HEK293 (cell line): ENCODE data around the gene ABHD15.
A peak's percentile ranks its signal among the peaks of the same experiment; 100 is the strongest.

Experiments
- GLI2 ChIP-seq: fragments of 450-650 bp; formaldehyde crosslinking; IDR thresholded peaks from 2 replicates; pipeline ENCODE4; 2017; ENCODE audit warnings: missing biosample characterization, missing genetic modification characterization, low read depth, borderline replicate concordance
- GLI4 ChIP-seq: fragments of 450-650 bp; formaldehyde crosslinking; IDR thresholded peaks from 2 replicates; pipeline ENCODE4 v1.5.1; 2016; ENCODE audit warnings: missing biosample characterization, missing genetic modification characterization
- HOXA7 ChIP-seq: sonication (generic); formaldehyde crosslinking; IDR thresholded peaks from 2 replicates; pipeline ENCODE4 v1.8.1; 2022; ENCODE audit warnings: missing genetic modification reagents, borderline replicate concordance
- KLF8 ChIP-seq: fragments of 450-650 bp; formaldehyde crosslinking; IDR thresholded peaks from 2 replicates; pipeline ENCODE4 v1.5.1; 2016; ENCODE audit warnings: missing biosample characterization, missing genetic modification characterization
- MYNN ChIP-seq: fragments of 450-650 bp; formaldehyde crosslinking; IDR thresholded peaks from 2 replicates; pipeline ENCODE4 v1.5.1; 2016; ENCODE audit warnings: missing biosample characterization, missing genetic modification characterization, borderline replicate concordance
- REST ChIP-seq: fragments of 450-650 bp; formaldehyde crosslinking; IDR thresholded peaks from 2 replicates; pipeline ENCODE4 v1.5.1; 2016; ENCODE audit warnings: missing biosample characterization, missing genetic modification characterization
- SETDB1 ChIP-seq: IDR thresholded peaks from one replicate; pipeline ENCODE4 v1.6.1; 2017; ENCODE audit warnings: mild to moderate bottlenecking, low read length, moderate library complexity, mixed read lengths; ENCODE audit not compliant: insufficient read length
- SP7 ChIP-seq: fragments of 450-650 bp; formaldehyde crosslinking; IDR thresholded peaks from 2 replicates; pipeline ENCODE4 v1.5.1; 2016; ENCODE audit warnings: missing biosample characterization, missing genetic modification characterization
- WT1 ChIP-seq: fragments of 450-650 bp; formaldehyde crosslinking; IDR thresholded peaks from 2 replicates; pipeline ENCODE4 v1.5.1; 2016; ENCODE audit warnings: missing biosample characterization, missing genetic modification characterization
- ZBTB48 ChIP-seq: fragments of 450-650 bp; formaldehyde crosslinking; IDR thresholded peaks from 2 replicates; pipeline ENCODE4 v1.5.1; 2016; ENCODE audit warnings: missing biosample characterization, missing genetic modification characterization
- ZFP37 ChIP-seq: fragments of 450-650 bp; formaldehyde crosslinking; IDR thresholded peaks from 2 replicates; pipeline ENCODE4 v1.5.1; 2016; ENCODE audit warnings: missing biosample characterization, missing genetic modification characterization
- ZNF114 ChIP-seq: fragments of 450-650 bp; formaldehyde crosslinking; IDR thresholded peaks from 2 replicates; pipeline ENCODE4 v1.5.0; 2017; ENCODE audit warnings: missing biosample characterization, missing genetic modification characterization
- ZNF169 ChIP-seq: fragments of 450-650 bp; formaldehyde crosslinking; IDR thresholded peaks from 2 replicates; pipeline ENCODE4 v1.5.1; 2016; ENCODE audit warnings: missing biosample characterization, missing genetic modification characterization
- ZNF175 ChIP-seq: fragments of 450-650 bp; formaldehyde crosslinking; IDR thresholded peaks from 2 replicates; pipeline ENCODE4 v1.5.1; 2016; ENCODE audit warnings: missing biosample characterization, missing genetic modification characterization
- ZNF214 ChIP-seq: fragments of 450-650 bp; formaldehyde crosslinking; IDR thresholded peaks from 2 replicates; pipeline ENCODE4 v1.5.1; 2017; ENCODE audit warnings: missing biosample characterization, mild to moderate bottlenecking, missing genetic modification characterization, borderline replicate concordance
- ZNF274 ChIP-seq, 2 experiments: fragments of 200-500 bp in 1 of 2; fragments of 450-650 bp in 1 of 2; sonication (Bioruptor generic) in 1 of 2; formaldehyde crosslinking in 1 of 2; IDR thresholded peaks; 2 replicates each; pipeline versions ENCODE4 v1.5.1 to v1.6.1; 2014 to 2016; ENCODE audit warnings: borderline replicate concordance in 1 of 2, inconsistent platforms in 1 of 2, low read length in 1 of 2, missing biosample characterization in 1 of 2, missing genetic modification characterization in 1 of 2
- ZNF394 ChIP-seq: fragments of 450-650 bp; formaldehyde crosslinking; IDR thresholded peaks from 2 replicates; pipeline ENCODE4 v1.5.1; 2016; ENCODE audit warnings: missing biosample characterization, missing genetic modification characterization, mild to moderate bottlenecking, moderate library complexity, borderline replicate concordance
- ZNF404 ChIP-seq: fragments of 450-650 bp; formaldehyde crosslinking; IDR thresholded peaks from 2 replicates; pipeline ENCODE4 v1.5.1; 2017; ENCODE audit warnings: missing biosample characterization, missing genetic modification characterization
- ZNF426 ChIP-seq: fragments of 450-650 bp; formaldehyde crosslinking; IDR thresholded peaks from 2 replicates; pipeline ENCODE4 v1.5.1; 2017; ENCODE audit warnings: missing biosample characterization, missing genetic modification characterization, mild to moderate bottlenecking, inconsistent platforms, moderate library complexity
- ZNF48 ChIP-seq: fragments of 450-650 bp; formaldehyde crosslinking; IDR thresholded peaks from 2 replicates; pipeline ENCODE4 v1.5.1; 2016; ENCODE audit warnings: missing biosample characterization, missing genetic modification characterization
- ZNF501 ChIP-seq: fragments of 450-650 bp; formaldehyde crosslinking; IDR thresholded peaks from 2 replicates; pipeline ENCODE4 v1.5.1; 2016; ENCODE audit warnings: missing biosample characterization, missing genetic modification characterization
- ZNF514 ChIP-seq: fragments of 450-650 bp; formaldehyde crosslinking; IDR thresholded peaks from 2 replicates; pipeline ENCODE4 v1.5.1; 2016; ENCODE audit warnings: missing biosample characterization, missing genetic modification characterization
- ZNF561 ChIP-seq: fragments of 450-650 bp; IDR thresholded peaks from 2 replicates; pipeline ENCODE4 v1.5.1; 2018; ENCODE audit warnings: missing biosample characterization, missing genetic modification characterization, borderline replicate concordance
- ZNF624 ChIP-seq: fragments of 450-650 bp; formaldehyde crosslinking; IDR thresholded peaks from 2 replicates; pipeline ENCODE4 v1.5.1; 2017; ENCODE audit warnings: missing biosample characterization, missing genetic modification characterization
- ZNF645 ChIP-seq: fragments of 450-650 bp; formaldehyde crosslinking; IDR thresholded peaks from 2 replicates; pipeline ENCODE4; 2016; ENCODE audit warnings: missing biosample characterization, missing genetic modification characterization
- ZNF677 ChIP-seq: fragments of 450-650 bp; IDR thresholded peaks from 2 replicates; pipeline ENCODE4 v1.5.0; 2018; ENCODE audit warnings: missing biosample characterization, mild to moderate bottlenecking, missing genetic modification characterization, moderate library complexity
- ZNF843 ChIP-seq: fragments of 450-650 bp; formaldehyde crosslinking; IDR thresholded peaks from 2 replicates; pipeline ENCODE4 v1.5.1; 2016; ENCODE audit warnings: missing biosample characterization, missing genetic modification characterization
- ZSCAN23 ChIP-seq: fragments of 450-650 bp; formaldehyde crosslinking; IDR thresholded peaks from 2 replicates; pipeline ENCODE4 v1.5.1; 2016; ENCODE audit warnings: missing biosample characterization, missing genetic modification characterization
- ZSCAN4 ChIP-seq: fragments of 450-650 bp; formaldehyde crosslinking; IDR thresholded peaks from 2 replicates; pipeline ENCODE4 v1.5.1; 2017; ENCODE audit warnings: missing biosample characterization, missing genetic modification characterization
- ZXDB ChIP-seq: fragments of 450-650 bp; formaldehyde crosslinking; IDR thresholded peaks from 2 replicates; pipeline ENCODE4 v1.5.1; 2016; ENCODE audit warnings: missing biosample characterization, missing genetic modification characterization
- TF ChIP-seq, protein P1 (sequence below): fragments of 450-650 bp; formaldehyde crosslinking; IDR thresholded peaks from 2 replicates; pipeline ENCODE4 v1.5.1; 2016; ENCODE audit warnings: missing biosample characterization, missing genetic modification characterization
- TF ChIP-seq, protein P2 (sequence below): fragments of 450-650 bp; formaldehyde crosslinking; IDR thresholded peaks from 2 replicates; pipeline ENCODE4 v1.5.1; 2016; ENCODE audit warnings: missing biosample characterization, missing genetic modification characterization

ABHD15 gene

GRCh38 chr17:29592850-29593551, 26.2 kb upstream of the ABHD15 start, which contains the start of gene ANKRD13B (continued):
- TF ChIP-seq REST (tag by site-specific recombination) = no peak
- TF ChIP-seq, protein P1, sequence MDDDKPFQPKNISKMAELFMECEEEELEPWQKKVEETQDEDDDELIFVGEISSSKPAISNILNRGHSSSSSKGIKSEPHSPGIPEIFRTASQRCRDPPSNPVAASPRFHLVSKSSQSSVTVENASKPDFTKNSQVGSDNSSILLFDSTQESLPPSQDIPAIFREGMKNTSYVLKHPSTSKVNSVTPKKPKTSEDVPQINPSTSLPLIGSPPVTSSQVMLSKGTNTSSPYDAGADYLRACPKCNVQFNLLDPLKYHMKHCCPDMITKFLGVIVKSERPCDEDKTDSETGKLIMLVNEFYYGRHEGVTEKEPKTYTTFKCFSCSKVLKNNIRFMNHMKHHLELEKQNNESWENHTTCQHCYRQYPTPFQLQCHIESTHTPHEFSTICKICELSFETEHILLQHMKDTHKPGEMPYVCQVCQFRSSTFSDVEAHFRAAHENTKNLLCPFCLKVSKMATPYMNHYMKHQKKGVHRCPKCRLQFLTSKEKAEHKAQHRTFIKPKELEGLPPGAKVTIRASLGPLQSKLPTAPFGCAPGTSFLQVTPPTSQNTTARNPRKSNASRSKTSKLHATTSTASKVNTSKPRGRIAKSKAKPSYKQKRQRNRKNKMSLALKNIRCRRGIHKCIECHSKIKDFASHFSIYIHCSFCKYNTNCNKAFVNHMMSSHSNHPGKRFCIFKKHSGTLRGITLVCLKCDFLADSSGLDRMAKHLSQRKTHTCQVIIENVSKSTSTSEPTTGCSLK (tag by site-specific recombination) = no peak
- 0 out of 2 replicates have a peak, but pooled peaks have one; percentile 9 for TF ChIP-seq ZSCAN4
- no peak for TF ChIP-seq GLI4 (tag by site-specific recombination)
- TF ChIP-seq KLF8 = peak; percentile 91
- TF ChIP-seq ZNF169 (tag by site-specific recombination) = no peak
- peak; percentile 32 for TF ChIP-seq SP7 (tag by site-specific recombination)
- TF ChIP-seq ZNF214 = no peak
- no peak for TF ChIP-seq ZNF645 (tag by site-specific recombination)
- no peak for TF ChIP-seq ZNF175 (tag by site-specific recombination)
- TF ChIP-seq ZNF624 (tag by site-specific recombination) = no peak
- no peak for TF ChIP-seq ZNF404
- TF ChIP-seq, protein P2, sequence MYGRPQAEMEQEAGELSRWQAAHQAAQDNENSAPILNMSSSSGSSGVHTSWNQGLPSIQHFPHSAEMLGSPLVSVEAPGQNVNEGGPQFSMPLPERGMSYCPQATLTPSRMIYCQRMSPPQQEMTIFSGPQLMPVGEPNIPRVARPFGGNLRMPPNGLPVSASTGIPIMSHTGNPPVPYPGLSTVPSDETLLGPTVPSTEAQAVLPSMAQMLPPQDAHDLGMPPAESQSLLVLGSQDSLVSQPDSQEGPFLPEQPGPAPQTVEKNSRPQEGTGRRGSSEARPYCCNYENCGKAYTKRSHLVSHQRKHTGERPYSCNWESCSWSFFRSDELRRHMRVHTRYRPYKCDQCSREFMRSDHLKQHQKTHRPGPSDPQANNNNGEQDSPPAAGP (tag by site-specific recombination) = peak; percentile 50; the same call in 1 of the 2 replicates
- TF ChIP-seq MYNN = no peak
- TF ChIP-seq ZNF514 (tag by site-specific recombination) = no peak
- peak; percentile 67; the same call in 1 of the 2 replicates for TF ChIP-seq ZNF561 (tag by site-specific recombination)
- TF ChIP-seq ZSCAN23 (tag by site-specific recombination) = no peak
- TF ChIP-seq ZNF843 (tag by site-specific recombination) = no peak
- no peak for TF ChIP-seq ZNF677
- TF ChIP-seq SETDB1 = no peak
- no peak for TF ChIP-seq GLI2 (tag by site-specific recombination)
- TF ChIP-seq ZNF426 = no peak
- no peak for TF ChIP-seq ZNF48
- peak; percentile 9; the same call in 1 of the 2 replicates for TF ChIP-seq ZBTB48 (tag by site-specific recombination)
- TF ChIP-seq ZNF501 (tag by site-specific recombination) = 0 out of 2 replicates have a peak, but pooled peaks have one; percentile 33
- peak; percentile 32; the same call in 1 of the 2 replicates for TF ChIP-seq ZXDB (tag by site-specific recombination)
- 0 out of 2 replicates have a peak, but pooled peaks have one; percentile 14 for TF ChIP-seq WT1 (tag by site-specific recombination)
- no peak for TF ChIP-seq ZNF394 (tag by site-specific recombination)
- no peak for TF ChIP-seq ZNF274 (IDR thresholded peaks at IDR 0.05; ENCODE audit: low read length)
- no peak for TF ChIP-seq ZNF274 (tag by site-specific recombination; IDR thresholded peaks at IDR 0.05; ENCODE audit: borderline replicate concordance)
- no peak for TF ChIP-seq HOXA7
- TF ChIP-seq ZFP37 (tag by site-specific recombination) = no peak
- TF ChIP-seq ZNF114 (tag by site-specific recombination) = no peak
